Measurements from ENCODE around the gene SCARF2.
A peak's percentile ranks its signal among the peaks of the same experiment; 100 is the strongest.

Gene SCARF2

DNA sequence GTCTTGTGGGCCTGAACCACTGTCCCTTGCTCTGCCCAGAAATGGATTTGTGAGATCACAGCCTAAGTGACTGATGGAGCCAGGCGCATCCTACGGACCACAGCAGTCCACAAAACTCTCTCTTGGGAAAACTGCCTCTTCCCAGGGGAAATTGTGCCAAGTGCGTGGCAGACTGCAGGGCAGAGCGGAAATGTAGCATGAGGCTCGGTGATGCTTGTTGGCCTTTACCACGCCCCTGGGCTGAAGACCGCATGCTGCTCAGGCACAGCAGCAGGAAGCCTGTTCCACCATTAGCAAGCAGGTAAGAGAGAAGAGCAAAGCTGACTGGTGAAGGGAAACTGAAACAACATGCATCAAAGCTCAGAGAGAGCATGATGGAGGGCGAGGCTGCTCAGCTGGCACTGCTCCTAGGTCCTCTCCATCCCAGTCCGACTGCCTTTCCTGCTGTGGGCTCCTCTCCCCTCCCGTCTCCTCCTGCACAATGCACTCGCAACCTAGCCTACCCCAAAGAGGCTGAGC, 26.5 kb upstream of the SCARF2 start:
- H3K9ac ChIP-seq, result peak overlapping the region in 8 of 11 experiments; percentile 25 to 65 (median 60); a peak in 14 of 22 replicates
- H3K4me3 ChIP-seq, result peak overlapping the region in 1 of 10 experiments; percentile 11; a peak in 1 of 20 replicates
- H3K4me2 ChIP-seq, result peak overlapping the region; percentile 70 to 97 (median 81)
- peaks cover 31 to 45% (median 41%) of the 10 kb centered on the region in 10 experiments for H3K4me1 ChIP-seq
- TF ChIP-seq Cebpa-rat (IDR thresholded peaks at IDR 0.05), result no peak
- no peaks in the 10 kb centered on the region for H3K27me3 ChIP-seq
- H3K27ac ChIP-seq, result peak overlapping the region in 9 of 11 experiments; percentile 61 to 87 (median 75); a peak in 18 of 22 replicates
- H4K20me1 ChIP-seq, result peaks cover 0 to 16% (median 0%) of the 10 kb centered on the region in 11 experiments; a peak in 3 of 22 replicates
- peaks cover 5 to 35% (median 24%) of the 10 kb centered on the region in 11 experiments; a peak in 19 of 22 replicates for H3K36me3 ChIP-seq
- H3K9me3 ChIP-seq (replicated peaks in 1 of 11), result no peaks in the 10 kb centered on the region

DNA sequence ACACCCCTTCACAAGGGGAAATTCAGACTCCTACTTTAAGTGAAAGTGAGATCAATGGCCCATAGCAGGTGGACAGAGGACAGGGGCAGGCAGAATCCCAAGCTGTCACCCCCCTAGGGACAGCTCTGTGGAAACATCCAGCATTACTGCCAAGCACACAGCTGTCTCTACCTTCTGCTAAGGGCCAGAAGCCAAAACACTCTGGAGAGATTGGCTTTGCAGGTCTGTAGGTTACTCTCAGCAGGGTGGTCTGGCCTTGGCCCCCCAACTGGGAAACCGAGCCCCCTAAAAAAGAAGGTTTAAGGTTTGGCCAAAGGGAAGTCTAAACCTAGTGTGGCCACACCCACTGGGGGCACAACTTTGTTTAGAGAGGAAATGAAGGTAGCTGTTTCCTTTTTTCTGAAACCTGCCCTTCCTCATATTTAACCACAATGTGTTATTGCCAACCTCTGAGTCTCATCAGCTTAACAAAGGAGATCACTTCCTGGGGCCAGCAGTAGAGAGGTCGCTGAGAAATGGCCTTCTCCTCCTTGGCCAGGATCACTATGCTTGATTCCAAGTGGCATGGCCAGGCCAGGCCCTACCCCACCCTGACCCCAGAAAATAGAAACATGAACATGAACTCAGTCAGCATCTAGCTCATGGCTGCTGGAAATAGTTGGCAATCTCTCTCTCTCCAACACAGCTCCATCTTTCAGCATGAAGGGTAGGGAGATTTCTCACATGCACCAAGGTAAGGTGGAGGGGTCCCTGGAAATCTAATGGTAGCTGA, 25.9 kb upstream of the SCARF2 start:
- Histone ChIP-seq H3K4me1 (peaks cover 31 to 41% (median 37%) of the 10 kb centered on the region in 10 experiments), H3K4me3 (peak overlapping the region in 3 of 10 experiments; percentile 1 to 16 (median 14); a peak in 2 of 20 replicates), H3K27ac (peak overlapping the region in 9 of 11 experiments; percentile 61 to 87 (median 75); a peak in 18 of 22 replicates), H3K36me3 (peaks cover 4 to 32% (median 22%) of the 10 kb centered on the region in 11 experiments; a peak in 18 of 22 replicates), H3K9ac (peak overlapping the region in 8 of 11 experiments; percentile 47 to 65 (median 60); a peak in 15 of 22 replicates), H3K27me3 (no peaks in the 10 kb centered on the region), H3K9me3 (replicated peaks in 1 of 11) (no peaks in the 10 kb centered on the region), H4K20me1 (peaks cover 0 to 21% (median 0%) of the 10 kb centered on the region in 11 experiments; a peak in 4 of 22 replicates), H3K4me2 (peak overlapping the region; percentile 70 to 97 (median 81))
- no peak for TF ChIP-seq Cebpa-rat (IDR thresholded peaks at IDR 0.05)

DNA sequence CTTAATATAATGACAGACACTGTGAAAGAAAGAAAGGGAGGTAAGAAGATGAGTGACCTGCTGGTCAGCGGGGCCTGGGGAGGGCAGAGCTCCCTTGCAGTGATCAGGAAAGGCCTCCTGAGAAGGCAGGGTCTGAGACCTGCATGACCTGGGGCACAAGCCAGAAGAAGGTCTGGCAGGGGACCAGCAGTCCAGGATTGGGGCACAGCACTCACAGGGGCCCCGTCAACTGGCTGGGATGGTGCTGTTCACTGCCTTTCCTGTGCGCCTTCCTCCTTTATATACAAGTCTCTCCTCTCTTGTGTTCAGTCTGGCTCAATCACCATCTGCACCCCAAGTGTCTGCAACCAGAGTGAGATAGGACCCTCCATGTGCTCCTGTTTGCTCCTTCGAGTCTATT, 22.2 kb upstream of the SCARF2 start:
- peaks cover 0 to 21% (median 0%) of the 10 kb centered on the region in 11 experiments; a peak in 4 of 22 replicates for H4K20me1 ChIP-seq
- H3K4me3 ChIP-seq, result no peak overlapping the region
- no peak overlapping the region for H3K4me2 ChIP-seq
- no peaks in the 10 kb centered on the region for H3K9me3 ChIP-seq (replicated peaks in 1 of 11)
- H3K27ac ChIP-seq, result no peak overlapping the region
- H3K9ac ChIP-seq, result 0 out of 22 replicates have a peak overlapping the region, but pooled peaks of 1 of the 11 experiments have one; percentile 3
- no peak for TF ChIP-seq Cebpa-rat (IDR thresholded peaks at IDR 0.05)
- no peaks in the 10 kb centered on the region for H3K27me3 ChIP-seq
- peaks cover 20 to 46% (median 38%) of the 10 kb centered on the region in 10 experiments for H3K4me1 ChIP-seq
- H3K36me3 ChIP-seq, result peaks cover 10 to 47% (median 25%) of the 10 kb centered on the region in 11 experiments; a peak in 21 of 22 replicates

DNA sequence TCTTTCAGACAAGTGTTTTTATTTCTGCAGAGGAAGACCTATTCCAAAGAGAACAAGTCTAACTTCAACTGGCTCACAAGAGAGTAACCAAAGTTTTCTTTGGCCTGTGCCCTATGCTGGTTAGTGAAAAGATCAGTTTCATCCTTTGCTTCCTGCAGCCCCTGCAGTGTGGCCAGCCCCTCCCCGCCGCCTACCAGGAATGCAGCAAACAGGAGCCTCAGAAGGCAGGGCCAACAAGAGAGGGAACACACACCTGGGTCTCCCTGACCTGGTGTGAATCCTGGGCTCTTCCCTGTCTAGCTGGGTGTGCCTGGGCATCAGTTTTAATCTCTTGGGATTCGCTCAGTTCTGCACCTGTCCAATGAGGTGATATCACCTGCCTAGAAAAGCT, 21.5 kb upstream of the SCARF2 start:
- H3K4me2 ChIP-seq, result no peak overlapping the region
- no peak overlapping the region for H3K4me3 ChIP-seq
- no peaks in the 10 kb centered on the region for H3K9me3 ChIP-seq (replicated peaks in 1 of 11)
- peaks cover 5 to 44% (median 24%) of the 10 kb centered on the region in 11 experiments; a peak in 19 of 22 replicates for H3K36me3 ChIP-seq
- H3K27me3 ChIP-seq, result no peaks in the 10 kb centered on the region
- peaks cover 0 to 19% (median 0%) of the 10 kb centered on the region in 11 experiments; a peak in 4 of 22 replicates for H4K20me1 ChIP-seq
- no peak for TF ChIP-seq Cebpa-rat (IDR thresholded peaks at IDR 0.05)
- peaks cover 18 to 46% (median 34%) of the 10 kb centered on the region in 10 experiments for H3K4me1 ChIP-seq
- no peak overlapping the region; a peak in 1 of 22 replicates for H3K9ac ChIP-seq
- no peak overlapping the region for H3K27ac ChIP-seq

DNA sequence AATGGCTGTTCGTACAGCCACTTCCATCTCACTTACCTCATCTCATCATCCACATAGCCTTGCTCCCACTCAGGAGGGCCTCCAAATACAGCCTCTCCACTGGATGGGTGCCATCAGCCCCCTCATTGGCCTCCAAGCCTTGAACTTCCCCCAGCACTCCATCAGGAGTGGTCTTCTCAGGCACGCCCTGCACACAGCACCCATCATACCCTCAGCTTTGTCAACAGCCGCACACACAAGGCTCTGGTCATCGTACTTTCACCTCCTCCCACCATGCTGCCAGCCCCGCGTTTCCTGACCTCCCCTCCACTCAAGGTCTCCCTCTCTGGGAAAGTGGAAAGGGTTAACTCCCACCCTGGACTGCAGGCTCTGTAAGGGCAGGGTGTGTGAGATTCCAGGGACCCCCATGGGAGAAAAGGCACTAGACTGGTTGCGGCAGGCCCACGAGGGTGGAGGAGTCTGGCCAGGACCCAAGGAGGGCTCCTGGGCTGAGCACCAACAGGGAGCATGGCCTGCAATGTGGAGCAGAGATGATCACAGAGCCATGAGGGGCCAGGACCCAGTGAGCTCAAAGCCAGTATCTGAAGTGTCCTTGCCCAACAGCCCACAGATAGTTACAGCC, 21.0 kb upstream of the SCARF2 start:
- H3K27ac ChIP-seq, result no peak overlapping the region
- H3K9me3 ChIP-seq (replicated peaks in 1 of 11), result no peaks in the 10 kb centered on the region
- H3K9ac ChIP-seq, result peak overlapping the region in 1 of 11 experiments; percentile 8; a peak in 1 of 22 replicates
- peaks cover 15 to 44% (median 30%) of the 10 kb centered on the region in 10 experiments for H3K4me1 ChIP-seq
- no peak overlapping the region for H3K4me2 ChIP-seq
- peaks cover 0 to 19% (median 0%) of the 10 kb centered on the region in 11 experiments; a peak in 4 of 22 replicates for H4K20me1 ChIP-seq
- peaks cover 5 to 44% (median 24%) of the 10 kb centered on the region in 11 experiments; a peak in 19 of 22 replicates for H3K36me3 ChIP-seq
- H3K27me3 ChIP-seq, result no peaks in the 10 kb centered on the region
- TF ChIP-seq Cebpa-rat (IDR thresholded peaks at IDR 0.05), result no peak
- no peak overlapping the region for H3K4me3 ChIP-seq

DNA sequence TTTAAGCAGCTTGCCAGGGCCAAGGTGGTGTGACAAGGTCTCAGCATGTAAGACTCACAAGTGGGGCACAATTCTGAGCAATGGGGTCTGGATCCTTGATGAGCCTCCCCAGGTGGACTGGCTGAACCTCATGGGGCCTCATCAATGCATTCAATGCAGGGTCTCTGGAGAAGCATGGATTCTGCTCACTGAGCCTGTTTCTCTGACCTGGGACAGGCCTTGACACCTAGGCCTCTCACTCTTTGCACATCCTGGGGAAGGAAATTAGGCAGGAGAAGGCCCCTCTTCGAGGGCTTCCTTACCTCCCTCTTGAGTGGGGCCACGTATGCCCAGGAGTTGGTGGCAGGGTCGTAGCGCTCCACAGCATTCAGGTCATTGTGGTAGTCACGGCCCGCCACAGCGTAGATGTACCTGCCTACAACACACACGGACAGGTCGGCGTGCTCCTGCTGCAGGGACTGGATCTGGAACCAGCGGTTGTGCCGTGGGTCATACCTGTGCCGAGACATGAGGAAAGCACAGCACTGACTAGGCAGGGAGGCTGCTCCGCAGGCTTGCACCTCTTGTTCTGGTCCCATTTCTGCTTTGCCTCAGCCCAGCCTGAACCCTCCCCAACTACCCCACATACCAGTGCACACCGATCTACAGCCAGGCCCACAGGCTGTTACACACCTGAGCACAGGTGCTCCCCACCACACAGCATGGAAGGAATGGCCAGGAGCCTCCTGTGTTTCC, 20.0 kb upstream of the SCARF2 start:
- no peaks in the 10 kb centered on the region for H3K9me3 ChIP-seq (replicated peaks in 1 of 11)
- no peaks in the 10 kb centered on the region for H3K27me3 ChIP-seq
- no peak for TF ChIP-seq Cebpa-rat (IDR thresholded peaks at IDR 0.05)
- H3K4me2 ChIP-seq, result no peak overlapping the region
- no peak overlapping the region for H3K4me3 ChIP-seq
- peaks cover 7 to 35% (median 21%) of the 10 kb centered on the region in 10 experiments; a peak in 19 of 20 replicates for H3K4me1 ChIP-seq
- peaks cover 5 to 48% (median 24%) of the 10 kb centered on the region in 11 experiments; a peak in 19 of 22 replicates for H3K36me3 ChIP-seq
- no peak overlapping the region for H3K9ac ChIP-seq
- peaks cover 0 to 17% (median 0%) of the 10 kb centered on the region in 11 experiments; a peak in 4 of 22 replicates for H4K20me1 ChIP-seq
- no peak overlapping the region for H3K27ac ChIP-seq

DNA sequence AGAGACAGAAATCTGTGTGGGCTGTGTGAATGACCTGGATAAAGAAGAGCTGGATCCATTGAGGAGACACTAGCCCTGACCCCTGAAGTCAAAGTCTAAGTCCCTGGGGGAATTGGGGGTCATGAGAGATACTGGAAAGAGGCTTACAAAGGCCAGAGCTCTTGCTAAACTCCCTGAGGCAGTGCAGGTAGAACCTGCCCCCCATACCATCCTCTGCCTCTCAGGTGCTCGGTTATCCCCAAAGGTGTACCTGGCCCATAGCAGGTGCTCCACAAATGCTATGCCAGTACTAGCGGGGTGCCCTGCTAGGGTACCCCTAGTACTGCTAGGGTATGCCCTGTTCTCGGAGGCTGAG, 19.1 kb upstream of the SCARF2 start:
- H3K27me3 ChIP-seq, result no peaks in the 10 kb centered on the region
- H3K9me3 ChIP-seq (replicated peaks in 1 of 11), result no peaks in the 10 kb centered on the region
- H3K27ac ChIP-seq, result peak overlapping the region in 8 of 11 experiments; percentile 3 to 65 (median 52); a peak in 13 of 22 replicates
- no peak for TF ChIP-seq Cebpa-rat (IDR thresholded peaks at IDR 0.05)
- H3K9ac ChIP-seq, result peak overlapping the region in 7 of 11 experiments; percentile 16 to 53 (median 42); a peak in 9 of 22 replicates
- peaks cover 0 to 17% (median 0%) of the 10 kb centered on the region in 11 experiments; a peak in 4 of 22 replicates for H4K20me1 ChIP-seq
- peaks cover 5 to 57% (median 24%) of the 10 kb centered on the region in 11 experiments; a peak in 20 of 22 replicates for H3K36me3 ChIP-seq
- H3K4me3 ChIP-seq, result no peak overlapping the region
- H3K4me1 ChIP-seq, result peaks cover 7 to 30% (median 18%) of the 10 kb centered on the region in 10 experiments; a peak in 19 of 20 replicates
- peak overlapping the region in 5 of 11 experiments; percentile 1 to 43 (median 32); a peak in 7 of 22 replicates for H3K4me2 ChIP-seq
